ENCODE data around the gene TMEM117. TPM values are rescaled to one million over a fixed set of nuclear protein-coding genes. Genes with fewer than 3 reads are reported as not detected.
"Not testable (repeated sequence)": the region's sequence is repeated elsewhere in the genome, so short reads cannot be mapped to it uniquely, and the experiment has no call there.

Gene TMEM117
- total and polyA plus RNA-seq, 2 donors (not counting 3 experiments of a cell fraction or from before 2014, with no cell fraction given), result 1.2 to 3.8 TPM

DNA sequence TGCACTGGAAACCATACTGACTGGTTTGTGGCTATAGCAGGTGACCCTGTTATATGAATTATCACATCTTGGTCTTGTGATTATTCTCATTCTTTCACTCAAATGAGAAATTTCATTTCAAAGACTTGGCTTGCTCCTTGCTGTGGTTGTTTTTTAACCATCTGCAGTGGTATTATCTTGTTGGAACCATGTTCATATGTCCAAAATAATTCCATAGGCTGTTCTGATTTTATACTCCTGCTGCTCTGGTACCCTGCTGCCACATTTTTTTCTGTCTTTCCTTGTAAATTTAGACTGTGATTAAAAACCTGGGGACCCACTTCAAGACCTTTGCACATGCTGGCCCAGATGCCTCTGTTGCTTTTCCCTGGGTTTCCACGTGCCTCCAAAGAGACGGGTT, 190.2 kb downstream of the TMEM117 start:
- Histone ChIP-seq H3K27ac (ENCODE audit: insufficient read depth, low read depth, low read length) (no peak overlapping the region), H3K4me1 (ENCODE audit: control insufficient read depth, extremely low read depth, insufficient read depth, low read length) (no peaks in the 10 kb centered on the region), H3K79me2 (ENCODE audit: control insufficient read depth, insufficient read depth, low read length) (no peaks in the 10 kb centered on the region), H2AFZ (ENCODE audit: low read depth, low read length) (no peak overlapping the region), H3K9me3 (replicated peaks; ENCODE audit: control insufficient read depth, insufficient read depth, low read length) (no peaks in the 10 kb centered on the region), H3K27me3 (ENCODE audit: control insufficient read depth in 2 of 2, insufficient read depth in 2 of 2, low read length in 2 of 2) (no peaks in the 10 kb centered on the region), H3K9me1 (replicated peaks; ENCODE audit: control insufficient read depth, extremely low read depth, insufficient read depth, low read length) (no peaks in the 10 kb centered on the region), H3K4me2 (ENCODE audit: insufficient read depth, low read length) (no peak overlapping the region), H3K9ac (replicated peaks; ENCODE audit: extremely low read depth, insufficient read depth, low read length) (no peak overlapping the region), H4K20me1 (replicated peaks; ENCODE audit: control insufficient read depth, extremely low read depth, insufficient read depth, low read length) (no peaks in the 10 kb centered on the region), H3K4me3 (replicated peaks in 1 of 3; ENCODE audit: insufficient read depth in 1 of 3, low read depth in 1 of 3, low read length in 3 of 3) (no peak overlapping the region), H3K36me3 (ENCODE audit: control insufficient read depth in 2 of 2, extremely low read depth in 1 of 2, insufficient read depth in 2 of 2, low read length in 2 of 2) (no peaks in the 10 kb centered on the region)
- FAIRE-seq, result no peak
- DNase-seq (ENCODE audit: low read depth, low spot score), result no peak
- dilution Hi-C loops (cut with MboI; ENCODE audit: extremely low pct_ligation_motif_present, low sequenced_read_pairs), result no loop called here
- intact Hi-C loops (cut with micrococcal nuclease), result no loop called here
- BruUV-seq (replicated peaks), result no TSS peak
- no peak for TF ChIP-seq MYC (IDR thresholded peaks at IDR 0.05; ENCODE audit: low read depth, low read length)
- POLR2A ChIA-PET, result no interaction called here
- CTCF ChIA-PET, result interaction anchor here (1.2 kb wide), 1 partner anchor 11 kb away, joined by 5 read pairs; no protein-coding TSS in a partner anchor

DNA sequence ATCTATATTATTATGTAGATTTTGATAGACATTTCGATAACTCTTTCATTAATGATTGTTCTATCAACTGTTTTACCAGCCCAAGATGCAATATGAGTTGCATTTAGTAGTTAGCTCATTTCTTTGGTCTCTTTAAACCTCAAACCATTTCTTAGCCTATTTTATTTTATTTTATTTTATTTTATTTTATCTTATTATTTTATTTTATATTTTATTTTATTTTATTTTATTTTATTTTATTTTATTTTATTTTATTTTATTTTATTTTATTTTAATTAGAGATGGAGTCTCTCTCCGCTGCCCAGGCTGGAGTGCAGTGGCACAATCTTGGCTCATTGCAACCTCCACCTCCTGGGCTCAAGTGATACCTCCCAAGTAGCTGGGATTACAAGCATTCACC, 191.0 kb downstream of the TMEM117 start:
- dilution Hi-C loops (cut with MboI; ENCODE audit: extremely low pct_ligation_motif_present, low sequenced_read_pairs); POLR2A ChIA-PET; H3K9ac ChIP-seq (replicated peaks; ENCODE audit: extremely low read depth, insufficient read depth, low read length); H3K4me3 ChIP-seq (replicated peaks in 1 of 3; ENCODE audit: insufficient read depth in 1 of 3, low read depth in 1 of 3, low read length in 3 of 3); H3K4me1 ChIP-seq (ENCODE audit: control insufficient read depth, extremely low read depth, insufficient read depth, low read length); H3K79me2 ChIP-seq (ENCODE audit: control insufficient read depth, insufficient read depth, low read length); BruUV-seq (replicated peaks); H3K27me3 ChIP-seq (ENCODE audit: control insufficient read depth in 2 of 2, insufficient read depth in 2 of 2, low read length in 2 of 2); H3K27ac ChIP-seq (ENCODE audit: insufficient read depth, low read depth, low read length); intact Hi-C loops (cut with micrococcal nuclease); CTCF ChIA-PET; H2AFZ ChIP-seq (ENCODE audit: low read depth, low read length); FAIRE-seq; H3K9me3 ChIP-seq (replicated peaks; ENCODE audit: control insufficient read depth, insufficient read depth, low read length); H3K9me1 ChIP-seq (replicated peaks; ENCODE audit: control insufficient read depth, extremely low read depth, insufficient read depth, low read length); DNase-seq (ENCODE audit: low read depth, low spot score); H3K36me3 ChIP-seq (ENCODE audit: control insufficient read depth in 2 of 2, extremely low read depth in 1 of 2, insufficient read depth in 2 of 2, low read length in 2 of 2); H3K4me2 ChIP-seq (ENCODE audit: insufficient read depth, low read length); H4K20me1 ChIP-seq (replicated peaks; ENCODE audit: control insufficient read depth, extremely low read depth, insufficient read depth, low read length): not testable (repeated sequence)

DNA sequence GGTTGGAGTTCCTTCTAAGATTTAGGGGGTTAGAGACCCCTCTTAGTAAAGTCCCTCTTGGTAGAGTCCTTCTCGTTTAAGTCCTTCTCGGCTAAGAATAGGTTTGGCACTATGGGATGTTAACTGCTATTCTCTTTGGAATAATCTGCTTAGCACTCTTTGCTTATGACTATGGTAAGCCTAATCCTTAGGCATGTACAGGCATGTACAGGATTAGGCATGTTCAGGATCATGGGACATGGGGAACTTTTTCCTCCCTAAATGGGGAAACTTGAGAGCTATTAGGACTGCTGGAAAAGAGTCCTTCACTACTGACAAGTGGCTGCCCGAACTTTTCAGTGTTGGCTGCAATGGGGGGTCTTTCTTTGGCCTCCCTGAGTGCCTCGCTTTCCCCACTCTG, 193.3 kb downstream of the TMEM117 start:
- CTCF ChIA-PET, result interaction anchor here (3.7 kb wide), 1 partner anchor 14 kb away, joined by 12 read pairs; no protein-coding TSS in a partner anchor
- Histone ChIP-seq H4K20me1 (replicated peaks; ENCODE audit: control insufficient read depth, extremely low read depth, insufficient read depth, low read length) (no peaks in the 10 kb centered on the region), H3K9me1 (replicated peaks; ENCODE audit: control insufficient read depth, extremely low read depth, insufficient read depth, low read length) (no peaks in the 10 kb centered on the region), H3K27ac (ENCODE audit: insufficient read depth, low read depth, low read length) (no peak overlapping the region), H3K9ac (replicated peaks; ENCODE audit: extremely low read depth, insufficient read depth, low read length) (no peak overlapping the region), H3K9me3 (replicated peaks; ENCODE audit: control insufficient read depth, insufficient read depth, low read length) (no peaks in the 10 kb centered on the region), H3K36me3 (ENCODE audit: control insufficient read depth in 2 of 2, extremely low read depth in 1 of 2, insufficient read depth in 2 of 2, low read length in 2 of 2) (no peaks in the 10 kb centered on the region), H3K79me2 (ENCODE audit: control insufficient read depth, insufficient read depth, low read length) (no peaks in the 10 kb centered on the region), H3K4me2 (ENCODE audit: insufficient read depth, low read length) (no peak overlapping the region), H3K27me3 (ENCODE audit: control insufficient read depth in 2 of 2, insufficient read depth in 2 of 2, low read length in 2 of 2) (no peaks in the 10 kb centered on the region), H3K4me3 (replicated peaks in 1 of 3; ENCODE audit: insufficient read depth in 1 of 3, low read depth in 1 of 3, low read length in 3 of 3) (no peak overlapping the region), H2AFZ (ENCODE audit: low read depth, low read length) (no peak overlapping the region), H3K4me1 (ENCODE audit: control insufficient read depth, extremely low read depth, insufficient read depth, low read length) (no peaks in the 10 kb centered on the region)
- POLR2A ChIA-PET, result no interaction called here
- dilution Hi-C loops (cut with MboI; ENCODE audit: extremely low pct_ligation_motif_present, low sequenced_read_pairs) (no loop called here), intact Hi-C loops (cut with micrococcal nuclease) (no loop called here)
- DNase-seq (ENCODE audit: low read depth, low spot score) (no peak), FAIRE-seq (no peak)
- no TSS peak for BruUV-seq (replicated peaks)
- TF ChIP-seq MYC (IDR thresholded peaks at IDR 0.05; ENCODE audit: low read depth, low read length), result no peak
- no peak for TF ChIP-seq POLR2AphosphoS5 (IDR thresholded peaks at IDR 0.05; ENCODE audit: insufficient read depth, low read depth, low read length)
- TF ChIP-seq FOS (IDR thresholded peaks at IDR 0.05; ENCODE audit: borderline replicate concordance, insufficient read depth, low read length), result no peak

Measured in endothelial cell of umbilical vein (primary cell).